Nephron progenitor cell (in vitro differentiated cells): ENCODE measurements around the gene CHCHD1.

ENCODE experiments used
- DNase-seq: peaks from one replicate; pipeline ENCODE4 v3.0.0; 2021
- H3K27ac Mint-ChIP-seq: 2 replicates; pipeline ENCODE4 v1.8.0; 2021; ENCODE audit warnings: mild to moderate bottlenecking, moderate library complexity, mixed read lengths
- H3K27me3 Mint-ChIP-seq: 2 replicates; pipeline ENCODE4 v1.8.0; 2021; ENCODE audit warnings: mild to moderate bottlenecking, low read depth, mixed read lengths; ENCODE audit not compliant: poor library complexity
- H3K36me3 Mint-ChIP-seq: 2 replicates; pipeline ENCODE4 v1.8.0; 2021; ENCODE audit warnings: low read depth, mixed read lengths
- H3K4me1 Mint-ChIP-seq: 2 replicates; pipeline ENCODE4 v1.8.0; 2021; ENCODE audit warnings: mixed read lengths
- H3K4me3 Mint-ChIP-seq: 2 replicates; pipeline ENCODE4 v1.8.0; 2021; ENCODE audit warnings: mild to moderate bottlenecking, moderate library complexity, mixed read lengths
- H3K9me3 Mint-ChIP-seq: 2 replicates; pipeline ENCODE4 v1.8.0; 2021; ENCODE audit warnings: mild to moderate bottlenecking, moderate library complexity, mixed read lengths
- TF ChIP-seq, protein P1 (sequence below): fragments of 200-600 bp; sonication (generic); IDR thresholded peaks from 2 replicates; pipeline ENCODE4 v1.5.0; 2021; ENCODE audit warnings: antibody characterized with exemption

CHCHD1 gene

DNA sequence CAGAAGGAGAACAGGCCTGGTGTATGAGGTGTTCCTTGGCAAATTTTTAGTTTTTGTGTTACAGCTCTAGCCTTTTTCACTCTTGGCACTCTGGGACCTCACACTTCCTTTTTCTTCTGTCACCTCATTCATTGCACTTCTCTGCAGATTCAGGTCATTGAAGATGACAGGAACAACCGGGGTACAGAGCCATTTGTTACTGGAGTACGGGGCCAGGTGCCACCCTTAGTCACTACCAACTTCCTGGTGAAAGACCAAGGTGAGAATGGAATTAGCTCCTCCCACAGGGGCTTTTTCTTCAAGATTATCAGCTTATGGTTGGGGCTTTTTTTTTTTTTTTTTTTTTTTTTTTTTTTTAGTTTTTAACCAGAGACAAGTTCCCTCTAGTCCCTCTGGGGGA, 18.5 kb upstream of the CHCHD1 start:
- Mint-ChIP-seq H3K36me3 (peaks cover 70% of the 10 kb centered on the region), H3K27me3 (no peaks in the 10 kb centered on the region), H3K4me1 (peaks cover 14% of the 10 kb centered on the region), H3K27ac (no peak overlapping the region), H3K4me3 (no peak overlapping the region), H3K9me3 (no peaks in the 10 kb centered on the region)
- TF ChIP-seq, protein P1, sequence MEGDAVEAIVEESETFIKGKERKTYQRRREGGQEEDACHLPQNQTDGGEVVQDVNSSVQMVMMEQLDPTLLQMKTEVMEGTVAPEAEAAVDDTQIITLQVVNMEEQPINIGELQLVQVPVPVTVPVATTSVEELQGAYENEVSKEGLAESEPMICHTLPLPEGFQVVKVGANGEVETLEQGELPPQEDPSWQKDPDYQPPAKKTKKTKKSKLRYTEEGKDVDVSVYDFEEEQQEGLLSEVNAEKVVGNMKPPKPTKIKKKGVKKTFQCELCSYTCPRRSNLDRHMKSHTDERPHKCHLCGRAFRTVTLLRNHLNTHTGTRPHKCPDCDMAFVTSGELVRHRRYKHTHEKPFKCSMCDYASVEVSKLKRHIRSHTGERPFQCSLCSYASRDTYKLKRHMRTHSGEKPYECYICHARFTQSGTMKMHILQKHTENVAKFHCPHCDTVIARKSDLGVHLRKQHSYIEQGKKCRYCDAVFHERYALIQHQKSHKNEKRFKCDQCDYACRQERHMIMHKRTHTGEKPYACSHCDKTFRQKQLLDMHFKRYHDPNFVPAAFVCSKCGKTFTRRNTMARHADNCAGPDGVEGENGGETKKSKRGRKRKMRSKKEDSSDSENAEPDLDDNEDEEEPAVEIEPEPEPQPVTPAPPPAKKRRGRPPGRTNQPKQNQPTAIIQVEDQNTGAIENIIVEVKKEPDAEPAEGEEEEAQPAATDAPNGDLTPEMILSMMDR: no peak
- no peak for DNase-seq

DNA sequence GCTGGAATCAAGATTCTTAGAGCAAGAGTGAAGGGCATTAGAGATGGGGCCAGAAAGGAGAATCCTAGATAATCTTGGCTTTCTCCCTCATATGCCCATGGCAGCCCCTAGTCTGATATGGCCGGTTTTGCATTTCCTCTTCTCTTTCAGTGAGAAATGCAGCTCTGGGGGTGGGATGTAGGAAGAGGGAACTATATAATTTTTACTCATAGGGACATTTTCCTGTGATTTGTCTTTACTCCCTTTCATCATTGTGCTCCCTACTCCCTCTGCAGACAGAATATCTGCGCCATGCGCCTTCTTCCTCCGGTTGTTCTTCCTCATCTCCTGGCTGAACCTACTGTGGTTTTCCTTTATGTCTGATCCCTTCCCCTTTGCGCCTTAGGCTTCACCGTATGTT, 16.8 kb upstream of the CHCHD1 start:
- H3K27ac Mint-ChIP-seq: no peak overlapping the region
- peaks cover 80% of the 10 kb centered on the region for H3K36me3 Mint-ChIP-seq
- H3K4me1 Mint-ChIP-seq: no peaks in the 10 kb centered on the region
- H3K9me3 Mint-ChIP-seq: no peaks in the 10 kb centered on the region
- H3K4me3 Mint-ChIP-seq: no peak overlapping the region
- TF ChIP-seq, protein P1: no peak
- no peak for DNase-seq
- H3K27me3 Mint-ChIP-seq: no peaks in the 10 kb centered on the region

DNA sequence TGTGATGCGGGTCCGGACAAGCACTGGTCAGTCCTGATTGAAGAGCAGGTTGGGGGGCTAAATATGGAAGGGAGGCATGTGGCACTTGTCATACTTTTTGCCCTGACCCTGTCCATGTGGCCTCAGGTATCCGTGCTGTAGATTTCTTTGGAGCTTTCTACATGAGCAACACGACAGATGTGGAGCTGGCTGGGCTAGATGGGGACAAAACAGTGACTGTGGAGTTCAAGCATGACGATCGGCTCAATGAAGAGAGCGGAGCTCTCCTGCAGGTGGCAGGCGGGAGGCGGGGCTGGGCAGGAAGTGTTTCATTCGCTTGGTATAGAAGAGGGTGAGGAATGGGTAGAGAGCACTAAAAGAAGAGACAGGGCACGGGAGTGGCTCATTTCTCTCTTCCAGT, 13.0 kb upstream of the CHCHD1 start:
- no peaks in the 10 kb centered on the region for H3K27me3 Mint-ChIP-seq
- peak overlapping the region; percentile 76 for H3K27ac Mint-ChIP-seq
- no peaks in the 10 kb centered on the region for H3K9me3 Mint-ChIP-seq
- no peak overlapping the region for H3K4me3 Mint-ChIP-seq
- H3K4me1 Mint-ChIP-seq: peaks cover 24% of the 10 kb centered on the region
- TF ChIP-seq, protein P1: no peak
- no peak for DNase-seq
- H3K36me3 Mint-ChIP-seq: peaks cover 66% of the 10 kb centered on the region

DNA sequence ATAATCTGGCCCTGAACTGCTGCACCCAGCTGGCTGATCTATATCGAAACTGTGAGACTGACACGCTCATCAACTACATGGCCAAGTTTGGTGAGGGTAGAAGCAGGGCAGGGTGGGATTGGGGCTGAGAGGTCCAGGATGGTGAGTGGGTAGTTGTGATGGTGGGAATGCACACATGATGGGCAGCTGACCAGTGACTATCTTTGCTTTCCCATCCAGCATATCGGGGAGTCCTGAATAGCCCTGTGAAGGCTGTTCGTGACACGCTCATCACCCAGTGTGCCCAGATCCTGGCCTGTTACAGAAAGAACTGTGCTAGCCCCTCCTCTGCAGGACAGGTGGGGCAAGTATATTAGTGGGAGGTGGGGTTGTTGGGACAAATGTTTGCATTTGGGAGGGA, 12.5 kb upstream of the CHCHD1 start:
- Mint-ChIP-seq H3K4me1 (peaks cover 29% of the 10 kb centered on the region), H3K36me3 (peaks cover 67% of the 10 kb centered on the region), H3K27ac (peak overlapping the region; percentile 76), H3K4me3 (no peak overlapping the region), H3K9me3 (no peaks in the 10 kb centered on the region), H3K27me3 (no peaks in the 10 kb centered on the region)
- TF ChIP-seq, protein P1: no peak
- no peak for DNase-seq

DNA sequence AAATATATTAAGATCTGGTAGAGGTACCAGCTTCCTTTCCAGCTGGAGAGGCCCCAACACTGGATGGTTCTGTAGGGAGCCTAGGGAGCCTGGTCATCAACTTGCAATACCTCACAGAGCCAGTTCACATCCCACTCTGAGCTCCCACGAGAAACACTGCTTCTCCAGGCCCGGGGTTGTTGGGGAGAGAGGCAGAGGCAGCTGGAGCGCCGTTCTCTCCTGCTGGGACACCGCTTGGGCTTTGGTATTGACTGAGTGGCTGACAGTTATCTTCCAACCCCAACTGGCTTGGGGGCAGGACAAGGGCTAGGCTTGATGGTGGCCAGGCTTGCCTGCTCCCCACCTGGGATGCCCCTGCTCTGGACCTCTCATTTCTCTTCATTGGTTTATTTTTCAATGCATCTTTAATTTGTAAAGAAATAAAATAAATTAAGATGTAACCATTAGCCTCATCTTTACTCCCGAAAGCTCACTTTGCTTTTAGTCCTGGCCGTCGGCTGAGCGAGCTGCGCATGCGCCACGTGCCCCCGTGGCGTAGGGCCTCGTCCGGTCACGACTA, 10.0 kb upstream of the CHCHD1 start:
- Mint-ChIP-seq H3K27ac (peak overlapping the region; percentile 96), H3K27me3 (no peaks in the 10 kb centered on the region), H3K36me3 (peaks cover 58% of the 10 kb centered on the region), H3K4me1 (peaks cover 46% of the 10 kb centered on the region), H3K4me3 (peak overlapping the region; percentile 93), H3K9me3 (no peaks in the 10 kb centered on the region)
- TF ChIP-seq, protein P1: no peak
- peak; percentile 91 for DNase-seq
